HG03521 (cell line): ENCODE measurements around the gene ZNF106.

Source experiments
- ATAC-seq: cut with Tn5 transposase; IDR thresholded peaks from one replicate; pipeline ENCODE4 v1.9.1; 2021; ENCODE audit warnings: mild to moderate bottlenecking, moderate library complexity; ENCODE audit not compliant: unreplicated experiment

Gene ZNF106

DNA sequence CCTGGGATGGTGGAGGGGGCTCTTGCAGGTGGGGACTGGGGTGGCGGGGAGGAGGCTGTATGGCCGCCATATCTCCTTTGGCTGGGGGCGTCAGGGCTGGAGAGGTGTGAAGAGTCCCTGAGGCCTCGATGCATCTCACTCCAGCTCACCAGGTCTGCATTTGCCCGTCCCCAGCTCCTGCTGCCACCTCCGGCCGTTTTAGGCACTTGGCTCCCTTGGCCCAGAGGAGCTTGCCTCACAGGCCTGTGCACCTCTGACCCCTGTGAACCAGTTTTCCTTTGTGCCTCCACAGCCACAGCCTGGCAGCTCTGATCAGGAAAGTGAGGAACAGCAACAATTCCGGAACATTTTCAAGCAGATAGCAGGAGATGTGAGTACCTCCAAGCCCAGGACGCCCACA lies 81.9 kb downstream of the ZNF106 start:
- no peak for ATAC-seq

DNA sequence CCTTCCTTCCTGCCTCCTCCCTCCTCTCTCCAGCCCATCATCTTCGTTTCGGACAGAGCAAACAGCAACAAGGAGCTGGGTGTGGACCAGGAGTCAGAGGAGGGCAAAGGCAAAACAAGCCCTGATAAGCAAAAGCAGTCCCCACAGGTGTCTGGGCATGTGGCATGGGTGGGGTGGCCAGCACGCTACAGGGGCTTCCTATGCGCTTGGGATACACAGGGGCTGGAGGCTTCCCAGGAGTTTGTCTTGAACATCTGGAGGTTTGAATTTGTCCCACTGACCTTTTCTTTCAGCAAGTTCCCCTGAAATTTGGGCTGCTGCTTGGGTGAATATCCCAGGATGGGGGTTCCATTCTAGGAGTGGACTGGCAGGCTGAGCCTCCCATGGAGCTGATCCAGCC lies 82.8 kb downstream of the ZNF106 start:
- no peak for ATAC-seq

DNA sequence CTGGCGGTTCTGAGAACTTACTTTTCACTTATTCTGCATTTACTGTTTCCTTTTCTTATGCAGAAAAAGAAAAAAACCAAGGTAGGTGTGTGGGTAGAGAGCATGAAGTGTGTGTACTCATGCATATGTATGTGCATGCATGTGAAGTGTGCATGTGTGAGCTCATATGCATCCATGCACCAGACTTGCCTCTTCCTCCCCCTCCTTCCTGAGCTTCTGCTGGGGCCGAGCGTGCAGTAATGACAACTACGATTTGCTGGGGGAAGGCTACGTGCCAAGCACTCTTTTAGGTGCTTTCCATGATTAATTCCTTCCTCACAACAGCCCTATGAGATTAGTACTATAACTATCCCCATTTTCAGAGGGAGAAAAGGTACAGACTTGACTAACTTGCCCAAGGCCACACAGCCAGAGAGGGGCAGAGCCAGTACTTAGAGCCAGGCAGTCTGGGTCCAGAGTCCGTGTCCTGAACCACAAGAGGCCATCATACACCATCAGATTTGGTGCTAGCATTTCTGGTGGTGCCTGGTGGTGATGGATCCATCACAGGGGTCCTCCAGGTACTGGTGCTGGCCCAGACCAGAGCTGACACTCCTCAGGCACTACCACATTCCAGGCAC lies 85.0 kb downstream of the ZNF106 start:
- no peak for ATAC-seq

DNA sequence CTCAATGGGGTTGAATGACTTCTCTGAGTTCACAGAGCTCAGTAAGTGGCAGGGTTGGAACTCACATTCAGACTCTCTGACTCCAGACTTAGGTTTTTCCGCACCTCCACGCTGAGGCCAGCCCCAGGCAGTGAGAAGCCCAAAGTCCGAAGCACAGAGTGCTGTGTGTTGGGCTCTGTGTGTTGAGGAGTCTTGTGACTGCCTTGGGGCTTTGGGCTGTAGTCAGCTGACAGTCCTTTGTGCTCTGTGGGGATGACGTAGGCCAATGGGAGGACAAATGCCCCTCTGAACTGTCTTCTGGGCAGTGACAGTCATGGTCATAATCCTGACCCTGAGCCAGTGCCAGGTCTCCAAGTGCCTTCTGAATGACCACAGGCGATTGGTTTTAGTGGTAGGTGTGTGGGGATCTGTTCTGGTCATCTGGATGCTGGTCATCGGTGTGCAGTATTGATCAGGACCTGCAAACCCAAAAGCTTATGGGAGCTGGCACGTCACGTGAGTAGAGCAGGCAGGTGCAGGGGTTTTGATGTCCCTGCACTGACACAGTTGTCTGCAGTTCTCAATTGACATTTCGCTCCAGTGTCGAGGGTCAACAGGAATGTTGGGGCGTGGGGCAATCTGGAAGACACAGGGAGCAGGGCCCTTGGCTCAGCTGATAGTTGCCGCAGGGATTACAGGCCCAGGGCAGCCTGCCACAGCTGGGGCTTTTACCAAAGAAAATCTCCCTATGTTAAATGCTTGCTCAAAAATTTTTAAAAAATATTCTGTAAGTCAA lies 86.3 kb downstream of the ZNF106 start:
- ATAC-seq: no peak

DNA sequence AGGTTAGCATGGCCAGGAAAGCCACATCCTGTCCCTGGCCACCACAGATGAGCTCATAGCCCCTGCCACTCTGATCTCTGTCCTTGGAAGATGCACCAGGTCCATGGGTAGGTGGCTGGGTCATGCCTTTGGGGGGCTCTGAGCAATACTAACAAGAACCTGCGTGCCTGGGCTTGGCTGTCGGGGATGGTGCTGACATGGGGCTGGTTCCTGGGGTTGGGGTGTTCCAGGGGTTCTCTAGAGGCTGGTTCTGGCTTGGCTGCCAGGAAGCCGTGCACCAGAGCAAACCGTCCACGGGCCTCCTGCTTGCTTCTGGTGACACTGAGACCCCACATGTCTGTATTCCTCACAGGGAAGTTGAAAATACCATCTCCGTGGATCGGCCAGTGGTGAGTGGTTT lies 87.6 kb downstream of the ZNF106 start:
- no peak for ATAC-seq

DNA sequence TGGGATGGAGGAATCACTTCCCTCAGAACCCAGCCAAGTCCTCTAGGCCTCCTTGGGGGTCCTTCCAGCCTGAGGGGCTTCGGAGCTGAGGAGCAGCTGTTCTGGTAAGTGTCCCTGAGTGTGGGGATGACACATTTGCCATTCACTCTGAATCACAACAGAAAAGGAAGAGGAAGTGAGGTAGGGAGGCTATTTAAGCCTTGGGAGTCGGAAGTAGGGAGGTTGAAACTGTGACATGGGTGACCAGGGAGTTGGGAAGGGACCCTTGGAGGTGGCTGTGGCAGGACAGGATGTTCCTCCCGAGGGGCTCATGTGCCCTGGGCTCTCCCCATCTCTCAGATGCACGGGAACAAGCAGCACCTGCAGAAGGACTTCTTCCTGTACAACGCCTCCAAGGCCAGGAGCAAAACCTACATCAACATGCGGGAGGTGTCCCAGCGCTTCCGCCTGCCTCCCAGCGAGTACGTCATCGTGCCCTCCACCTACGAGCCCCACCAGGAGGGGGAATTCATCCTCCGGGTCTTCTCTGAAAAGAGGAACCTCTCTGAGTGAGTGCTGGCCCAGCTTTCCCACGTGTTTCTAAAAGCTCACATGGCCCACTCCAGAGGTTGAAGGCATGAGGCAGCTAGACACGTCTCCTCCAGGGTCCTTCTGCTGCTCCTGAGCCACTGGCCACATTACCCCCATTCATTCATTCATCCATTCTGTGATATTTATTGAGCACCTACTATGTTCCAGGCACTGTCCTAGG lies 88.3 kb downstream of the ZNF106 start:
- no peak for ATAC-seq

DNA sequence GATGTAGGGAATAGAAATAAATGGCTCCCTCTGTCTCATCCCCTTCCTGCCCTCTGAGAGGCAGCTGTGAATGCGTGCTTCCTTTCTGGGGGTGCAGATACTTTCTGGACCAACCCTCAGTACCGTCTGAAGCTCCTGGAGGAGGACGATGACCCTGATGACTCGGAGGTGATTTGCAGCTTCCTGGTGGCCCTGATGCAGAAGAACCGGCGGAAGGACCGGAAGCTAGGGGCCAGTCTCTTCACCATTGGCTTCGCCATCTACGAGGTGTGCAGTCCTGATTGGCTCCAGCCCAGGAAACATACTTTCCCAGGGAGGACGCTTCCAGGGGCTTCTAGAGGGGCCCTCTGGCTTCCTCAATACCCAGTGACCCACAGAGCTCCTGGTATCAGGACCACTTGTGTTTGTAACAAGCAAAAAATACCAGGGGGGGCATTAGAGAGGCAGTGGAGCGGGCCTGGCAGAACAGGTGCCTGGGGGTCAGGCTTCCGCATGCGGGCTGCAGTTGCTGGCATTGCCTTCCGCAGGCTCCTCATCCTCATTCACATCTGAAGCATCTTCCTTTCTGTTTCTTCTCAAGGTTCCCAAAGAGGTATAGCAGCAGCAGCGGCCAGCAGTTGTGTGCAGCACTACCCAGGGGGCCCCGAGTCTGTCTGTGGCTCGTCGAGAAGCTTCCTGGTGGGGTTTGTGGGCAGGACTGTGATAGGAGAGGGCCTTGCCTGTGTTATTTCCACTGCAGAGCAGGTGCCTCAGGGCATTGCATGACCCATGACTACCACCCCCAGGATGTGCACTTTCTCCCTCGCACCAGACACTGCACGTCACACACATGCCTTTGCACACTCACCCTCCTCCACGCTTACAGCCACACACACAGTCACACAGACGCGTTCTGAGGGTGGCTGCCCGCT lies 89.1 kb downstream of the ZNF106 start:
- ATAC-seq: no peak

DNA sequence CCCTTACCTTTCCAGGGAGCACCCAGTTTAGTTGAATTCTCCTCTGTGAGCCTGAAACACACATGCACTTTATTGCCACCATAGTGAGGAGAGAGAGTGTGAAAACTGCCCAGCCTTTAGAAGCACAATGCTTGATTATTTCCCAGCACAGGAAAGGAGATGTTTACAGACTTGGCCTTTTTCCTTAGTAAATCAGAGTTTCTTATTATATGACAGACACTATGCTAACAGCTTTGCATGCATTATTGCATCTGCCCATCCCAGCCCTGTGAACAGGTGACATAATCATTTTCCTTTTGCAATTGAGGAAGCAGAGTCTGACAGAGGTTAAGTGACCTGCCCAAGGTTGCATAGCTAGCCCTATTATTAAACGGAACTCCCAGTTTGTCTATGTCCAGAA lies 95.1 kb downstream of the ZNF106 start:
- ATAC-seq: no peak

DNA sequence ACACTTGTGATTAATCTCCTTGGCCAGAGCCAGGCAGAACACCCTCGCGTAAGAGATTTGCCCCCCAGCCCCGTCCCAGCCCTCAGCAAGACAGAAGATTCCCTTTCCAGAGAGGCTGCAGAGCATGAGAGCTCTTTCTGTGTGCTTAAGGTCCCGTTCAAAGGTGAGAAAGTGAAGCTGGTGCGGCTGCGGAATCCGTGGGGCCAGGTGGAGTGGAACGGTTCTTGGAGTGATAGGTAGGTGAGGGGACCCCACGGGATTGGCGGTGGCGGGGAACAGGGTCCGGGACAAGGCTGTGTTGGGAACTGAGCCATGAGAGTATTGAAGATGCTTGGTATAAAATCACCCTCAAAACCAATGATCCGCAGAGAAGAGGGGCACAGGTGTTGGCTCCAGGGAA lies 96.8 kb downstream of the ZNF106 start:
- no peak for ATAC-seq

DNA sequence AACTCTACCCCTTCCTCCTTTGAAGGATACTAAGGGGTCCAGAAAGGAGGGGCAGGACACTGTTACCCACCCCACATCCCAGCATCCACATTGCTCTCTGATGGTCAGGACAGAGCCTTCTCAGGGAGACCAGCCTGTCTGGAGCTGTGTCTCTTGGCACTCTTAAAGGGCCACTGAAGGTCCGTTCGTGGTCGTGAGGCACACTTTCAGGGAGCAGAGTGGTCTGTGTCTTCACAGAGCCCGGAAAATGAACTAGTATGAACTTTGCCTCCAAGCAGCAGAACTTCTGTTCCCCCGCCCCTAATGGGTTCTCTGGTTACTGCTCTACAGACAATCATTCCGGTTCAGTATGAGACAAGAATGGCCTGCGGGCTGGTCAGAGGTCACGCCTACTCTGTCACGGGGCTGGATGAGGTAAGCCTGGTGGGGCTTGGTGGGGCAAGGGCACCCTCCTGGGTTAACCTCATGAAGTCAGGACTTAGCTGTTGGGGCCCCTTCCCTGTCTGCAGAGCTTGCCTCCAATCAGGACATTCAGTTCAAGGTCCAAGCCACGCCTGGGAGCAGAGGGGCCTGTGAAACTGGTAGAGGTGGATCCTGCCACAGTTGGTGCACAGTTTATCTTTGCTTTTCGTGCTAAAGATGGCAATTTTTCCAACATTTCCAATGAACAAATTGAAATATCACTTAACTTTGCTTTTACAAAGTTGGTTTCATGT lies 98.5 kb downstream of the ZNF106 start:
- ATAC-seq: no peak

DNA sequence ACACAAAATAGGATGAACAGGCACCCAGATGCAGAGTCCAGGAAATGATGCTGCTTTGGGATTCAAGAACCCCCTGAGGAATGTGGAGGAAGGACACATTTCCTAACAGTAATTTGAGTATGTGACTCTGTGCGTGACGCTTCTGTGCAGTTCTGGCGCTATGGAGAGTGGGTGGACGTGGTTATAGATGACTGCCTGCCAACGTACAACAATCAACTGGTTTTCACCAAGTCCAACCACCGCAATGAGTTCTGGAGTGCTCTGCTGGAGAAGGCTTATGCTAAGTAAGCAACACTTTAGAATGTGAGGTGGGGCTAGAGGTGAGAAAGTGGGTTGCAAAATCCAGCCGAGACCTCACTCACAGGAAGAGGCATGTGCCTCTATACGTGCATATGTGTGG lies 103.3 kb downstream of the ZNF106 start:
- no peak for ATAC-seq

DNA sequence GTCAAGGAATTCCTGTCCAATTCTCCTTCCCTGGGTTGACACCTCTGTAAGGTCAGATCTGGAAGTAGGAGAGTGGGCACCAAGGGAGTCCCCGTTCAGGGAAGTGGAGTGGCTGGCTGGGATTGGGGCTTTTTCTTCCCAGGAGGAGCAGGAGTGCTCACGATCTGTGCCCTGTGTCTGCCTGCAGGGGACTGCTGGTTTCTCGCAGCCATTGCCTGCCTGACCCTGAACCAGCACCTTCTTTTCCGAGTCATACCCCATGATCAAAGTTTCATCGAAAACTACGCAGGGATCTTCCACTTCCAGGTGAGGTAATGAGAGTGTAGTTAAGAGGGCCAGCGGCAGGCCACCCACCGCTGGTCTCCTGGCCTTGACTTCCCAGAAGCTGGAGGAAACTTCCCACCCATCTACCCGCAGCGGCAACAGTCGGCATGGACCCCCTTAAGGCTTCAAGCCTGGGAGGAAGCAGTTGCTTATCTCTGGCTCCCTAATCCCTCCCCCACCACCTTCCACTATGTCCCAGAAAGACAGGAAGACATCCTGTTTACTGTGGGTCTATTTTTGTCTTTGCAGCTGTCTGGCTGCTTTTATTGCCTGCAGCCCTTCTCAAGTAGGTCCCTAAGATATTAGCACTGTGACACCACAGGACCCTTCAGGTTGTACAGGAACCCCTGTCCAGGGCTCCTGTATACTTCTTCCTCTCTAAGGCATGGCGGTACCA lies 104.8 kb downstream of the ZNF106 start:
- no peak for ATAC-seq

DNA sequence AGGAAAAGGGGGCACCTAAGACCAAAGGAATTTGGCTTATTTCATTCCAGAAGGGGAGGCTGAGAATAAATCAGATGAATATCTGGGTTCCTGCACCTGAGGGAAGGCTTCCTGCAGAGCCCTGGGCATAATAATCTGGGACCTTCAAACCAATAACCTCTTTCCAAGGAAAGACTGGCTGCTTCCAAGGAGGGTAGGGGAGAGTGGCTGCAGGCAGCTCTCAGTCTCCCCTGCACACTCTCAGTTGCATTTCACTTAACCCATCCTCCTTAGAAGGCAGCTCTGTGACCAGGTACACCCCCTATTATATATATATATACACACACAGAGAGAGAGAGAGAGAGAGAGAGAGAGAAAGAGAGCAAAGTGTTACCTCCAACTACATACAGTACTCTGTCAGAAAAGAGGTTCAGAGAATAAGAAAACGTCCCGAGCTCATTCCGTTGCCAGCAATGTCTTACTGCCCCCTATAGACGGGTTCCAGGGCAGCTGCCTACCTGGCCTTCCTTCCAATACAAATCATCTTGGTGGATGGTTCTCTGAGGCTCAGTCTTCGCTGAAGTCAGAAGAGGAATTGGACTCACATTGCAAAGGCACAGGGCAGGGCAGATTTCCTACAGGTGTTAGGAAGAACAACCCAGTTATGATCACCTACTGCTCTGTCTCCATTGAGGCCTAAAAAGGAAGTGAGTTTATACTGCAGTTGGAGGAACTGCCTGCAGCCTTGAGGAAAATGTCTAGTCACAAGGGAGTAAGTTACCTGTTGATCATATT lies 105.5 kb downstream of the ZNF106 start:
- ATAC-seq: no peak

DNA sequence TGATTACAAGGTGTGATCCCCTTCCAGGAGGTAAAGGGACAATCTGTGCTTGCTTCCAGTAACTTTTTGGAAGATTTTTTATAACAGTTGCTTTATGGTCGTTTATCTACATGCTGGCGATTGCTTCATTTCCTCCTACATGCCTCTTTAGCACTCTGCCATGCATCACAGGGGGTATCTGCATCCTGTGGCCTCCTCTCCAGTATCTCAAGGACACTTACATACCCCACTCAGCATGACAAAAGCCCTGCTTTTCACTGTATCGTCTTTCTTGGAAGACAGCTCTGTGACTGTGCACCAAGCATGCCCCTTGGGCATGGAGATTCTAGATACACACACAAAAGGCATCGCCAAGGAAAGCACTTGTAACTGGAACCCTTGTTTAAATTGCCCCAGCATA lies 106.3 kb downstream of the ZNF106 start:
- ATAC-seq: no peak

DNA sequence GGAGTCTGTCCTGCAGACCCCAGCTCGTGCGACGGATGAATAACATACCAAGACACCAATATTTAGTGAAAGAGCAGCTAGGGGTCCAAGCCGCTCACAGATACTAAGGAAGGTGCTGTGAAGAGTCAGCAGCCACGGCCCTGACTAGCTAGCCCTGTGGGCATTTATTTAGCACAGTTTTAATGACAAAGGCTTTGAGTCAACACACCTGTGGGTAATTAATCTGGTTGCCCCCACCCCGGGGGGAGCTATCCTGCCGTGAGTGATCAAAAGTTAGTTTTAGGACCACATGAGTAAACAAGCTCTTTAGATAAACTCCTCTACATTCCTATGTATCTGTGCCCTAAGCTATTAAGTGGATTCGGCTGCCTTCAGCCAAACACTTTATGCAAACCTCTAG lies 112.9 kb downstream of the ZNF106 start:
- no peak for ATAC-seq

DNA sequence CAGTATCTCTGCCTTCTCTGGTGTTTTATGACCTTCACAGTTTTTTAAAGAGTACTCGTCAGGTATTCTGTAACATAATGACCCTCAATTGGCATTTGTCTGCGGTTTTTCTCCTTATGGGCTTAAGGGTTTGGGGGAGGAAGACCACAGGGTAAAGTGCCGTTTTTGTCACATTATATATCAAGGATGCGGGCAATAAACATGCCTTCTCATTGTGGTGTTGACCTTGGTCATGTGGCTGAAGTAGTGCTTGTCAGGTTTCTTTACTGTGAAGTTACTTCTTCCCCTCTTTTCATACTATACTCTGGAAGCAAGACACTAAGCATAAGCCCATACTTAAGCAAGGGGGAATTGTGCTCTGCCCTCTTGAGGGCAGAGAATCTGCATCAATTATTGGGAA lies 115.0 kb downstream of the ZNF106 start:
- ATAC-seq: no peak

DNA sequence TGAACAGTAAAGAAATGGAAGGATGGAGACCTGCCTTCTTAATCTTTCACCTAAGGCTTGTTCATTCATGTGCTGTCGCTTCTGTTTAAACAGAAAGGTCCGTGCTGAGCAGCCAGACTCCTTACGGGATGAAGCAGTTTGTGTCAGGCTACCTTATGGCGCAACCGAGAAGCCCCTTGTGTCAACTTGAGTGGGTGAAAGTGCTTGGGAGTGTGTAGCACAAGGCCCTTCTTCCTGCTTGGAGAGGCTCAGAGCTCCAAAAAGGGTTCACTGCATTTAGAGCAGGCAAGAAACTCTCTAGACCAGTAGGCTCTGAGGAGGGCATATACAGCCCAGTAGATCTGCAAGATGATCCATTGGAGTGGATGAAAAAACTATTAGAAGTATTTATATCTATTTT lies 115.7 kb downstream of the ZNF106 start:
- no peak for ATAC-seq

DNA sequence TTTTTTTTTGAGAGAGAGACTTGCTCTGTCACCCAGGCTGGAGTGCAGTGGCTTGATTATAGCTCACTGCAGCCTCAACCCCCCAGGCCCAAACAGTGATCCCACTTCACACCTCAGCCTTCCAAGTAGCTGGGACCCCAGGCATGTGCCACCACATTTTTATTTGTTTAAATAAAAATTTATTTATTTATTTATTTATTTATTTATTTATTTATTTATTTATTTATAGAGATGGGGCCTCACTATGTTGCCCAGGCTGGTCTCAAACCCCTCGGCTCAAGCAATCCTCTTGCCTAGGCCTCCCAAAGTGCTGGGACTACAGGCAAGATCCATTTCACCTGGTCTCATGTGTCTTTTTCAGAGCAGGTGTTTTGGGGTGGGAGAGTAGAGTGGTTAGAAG lies 116.1 kb downstream of the ZNF106 start:
- ATAC-seq: no peak

DNA sequence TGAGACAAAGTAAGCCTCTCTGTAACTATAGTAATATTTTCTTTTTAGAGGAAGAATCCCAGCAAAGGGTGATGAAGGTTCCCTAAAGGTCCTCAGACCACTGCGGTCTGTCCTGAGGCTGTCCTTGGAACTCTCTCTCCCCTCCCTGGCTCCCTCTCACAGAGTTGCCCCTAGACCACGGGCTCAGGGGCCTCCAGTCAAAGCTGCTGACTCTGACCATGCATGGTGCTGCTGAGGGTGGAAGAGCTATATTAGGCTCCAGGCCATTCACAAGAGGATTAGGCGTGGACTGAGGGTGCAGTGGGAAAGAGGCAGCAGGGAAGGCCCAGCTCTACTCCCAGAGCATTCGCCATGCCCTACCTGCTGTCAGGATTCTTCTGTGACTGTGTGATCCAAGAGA lies 117.0 kb downstream of the ZNF106 start:
- no peak for ATAC-seq
